HK-2 (cell line): ENCODE measurements around the gene PGPEP1.
A peak's percentile ranks its signal among the peaks of the same experiment; 100 is the strongest.

Experiments
- DNase-seq: peaks from one replicate; pipeline ENCODE4 v3.0.0-alpha.2; 2018; ENCODE audit not compliant: unreplicated experiment

The PGPEP1 gene

DNA sequence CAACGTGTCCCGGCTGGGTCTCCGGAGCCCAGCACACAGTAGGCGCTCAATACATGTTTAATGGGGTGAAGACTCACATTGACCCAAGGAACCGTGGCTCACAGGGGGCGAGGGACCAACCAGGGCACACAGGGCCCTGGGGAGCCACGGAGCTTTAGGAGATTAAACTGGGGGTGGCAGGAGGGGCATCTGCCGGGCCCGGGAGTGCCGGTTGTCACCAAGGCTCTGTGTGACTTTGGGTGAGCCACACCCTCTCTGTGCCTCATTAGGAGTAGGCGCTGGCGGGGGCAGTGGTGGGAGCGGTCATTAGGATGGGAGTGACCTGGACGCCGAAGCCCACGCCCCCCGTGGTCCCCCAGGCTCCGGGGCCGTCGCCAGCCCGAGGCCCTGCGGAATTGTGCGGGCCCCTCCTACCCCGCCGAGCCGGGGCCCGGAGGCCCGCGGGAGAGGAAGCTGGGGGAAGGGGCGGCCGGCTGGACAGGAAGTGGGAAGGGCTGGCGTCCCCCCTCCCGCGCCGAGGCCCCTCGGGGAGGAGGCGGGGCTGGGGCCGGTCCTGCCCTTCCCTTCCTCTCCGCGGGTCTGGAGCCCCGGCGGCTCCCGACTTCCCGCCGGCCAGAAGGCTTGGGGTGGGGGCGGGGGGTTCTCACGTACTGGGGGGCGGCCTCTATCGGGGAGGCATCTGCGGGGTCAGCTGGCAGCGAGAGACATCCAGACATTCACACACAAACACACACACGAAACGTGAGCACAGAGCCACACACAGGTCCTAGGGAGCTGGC is 77.0 kb downstream of the PGPEP1 start:
- peak; percentile 88 for DNase-seq

DNA sequence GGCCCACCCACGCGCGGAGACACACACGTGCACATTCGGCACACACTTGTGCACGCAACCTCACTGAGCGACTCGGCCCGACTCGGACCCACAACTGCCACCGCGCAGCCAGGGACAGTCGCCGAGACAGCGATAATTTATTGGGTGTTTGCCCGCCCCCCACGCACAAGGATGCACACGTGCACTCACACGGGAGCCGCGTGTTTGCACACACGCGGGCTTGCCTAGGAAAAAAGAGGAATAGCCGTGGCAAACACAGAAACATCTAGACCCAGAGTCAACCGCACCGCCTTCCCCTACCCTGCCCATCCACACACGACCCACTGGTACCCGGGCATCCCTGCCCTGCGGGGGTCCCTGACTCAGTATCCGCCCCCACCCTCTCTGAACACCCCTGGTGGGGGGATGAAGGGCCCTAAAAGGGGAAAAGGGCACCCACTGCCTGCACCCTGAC is 77.7 kb downstream of the PGPEP1 start:
- no peak for DNase-seq

DNA sequence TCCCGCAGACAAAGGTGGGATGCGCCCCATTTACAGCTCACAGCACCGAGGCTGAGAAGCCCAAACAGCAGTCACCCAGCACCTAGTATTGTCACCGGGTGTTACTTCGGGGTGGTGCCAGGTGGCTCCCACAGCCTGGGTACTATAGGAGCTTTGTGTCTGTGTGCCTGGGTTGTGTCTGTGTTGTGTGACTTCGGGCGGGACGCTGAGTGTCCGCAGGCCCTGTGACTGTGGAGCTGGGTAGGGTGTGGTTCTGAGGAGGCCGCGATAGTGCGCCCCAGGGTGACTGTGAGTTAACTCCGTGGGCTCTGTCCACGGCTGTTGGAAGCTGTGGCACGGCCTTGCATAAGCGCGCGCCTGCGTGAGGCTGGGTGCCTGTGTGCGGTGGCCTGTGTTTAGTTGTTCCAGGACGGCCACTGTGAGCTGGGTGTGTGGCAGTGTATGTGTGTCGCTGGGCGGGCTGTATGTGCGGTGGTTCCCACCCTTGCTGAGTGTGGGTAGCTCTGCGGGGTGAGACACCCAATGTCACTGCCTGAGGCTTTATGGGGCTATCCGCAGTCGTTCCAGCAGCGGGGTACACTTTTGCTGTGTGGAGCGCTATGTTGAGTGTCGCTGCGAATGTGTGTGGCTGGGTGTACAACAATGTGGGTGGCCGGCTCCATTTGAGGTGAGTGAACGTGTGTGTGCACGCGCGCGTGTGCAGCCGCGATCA is 78.2 kb downstream of the PGPEP1 start:
- peak; percentile 39 for DNase-seq

DNA sequence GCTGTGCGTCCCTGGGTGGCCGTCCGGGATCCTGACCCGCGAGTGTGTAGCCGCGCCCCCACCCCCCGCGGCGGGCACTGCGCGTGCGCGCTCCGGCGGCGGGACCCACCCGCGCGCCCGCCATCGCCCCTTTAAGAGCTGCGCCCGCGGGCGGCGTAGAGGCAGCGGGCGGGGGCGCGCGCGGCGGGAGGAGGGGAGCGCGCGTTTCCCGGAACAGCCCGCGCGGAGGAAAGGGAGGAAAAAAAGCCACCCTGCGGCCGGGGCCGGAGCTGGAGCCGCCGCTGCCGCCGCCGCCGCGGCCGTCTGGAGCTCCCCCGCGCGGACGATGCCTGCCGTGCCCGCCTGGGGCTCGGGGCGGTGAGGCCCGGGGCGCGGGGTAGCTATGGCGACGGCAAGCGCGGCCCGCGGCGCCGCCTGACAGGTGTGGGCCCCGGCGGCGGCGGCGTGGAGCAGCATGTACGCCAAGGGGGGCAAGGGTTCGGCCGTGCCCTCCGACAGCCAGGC is 78.8 kb downstream of the PGPEP1 start, which contains the start of gene SSBP4:
Gene SSBP4 (plus strand): TSS at position 204 of the 504 bp plus-strand sequence. CDS start 251 bp downstream, at position 455.
- peak; percentile 77 for DNase-seq
